Ishikawa (cell line): ENCODE results near the gene PARD3.

Source experiments
- CEBPB ChIP-seq: IDR thresholded peaks from 2 replicates; pipeline ENCODE4 v1.6.1; 2012
- EP300 ChIP-seq: IDR thresholded peaks from 2 replicates; pipeline ENCODE4 v1.6.1; 2012; ENCODE audit warnings: borderline replicate concordance
- YY1 ChIP-seq: IDR thresholded peaks from 2 replicates; pipeline ENCODE4 v1.6.1; 2012; ENCODE audit warnings: low read depth

GRCh38 chr10:34781711-34782110, 33.4 kb downstream of the PARD3 start:
- TF ChIP-seq YY1 (no peak), EP300 (no peak), CEBPB (no peak)
